ENCODE results near the gene PTPN3.

PTPN3 gene

DNA sequence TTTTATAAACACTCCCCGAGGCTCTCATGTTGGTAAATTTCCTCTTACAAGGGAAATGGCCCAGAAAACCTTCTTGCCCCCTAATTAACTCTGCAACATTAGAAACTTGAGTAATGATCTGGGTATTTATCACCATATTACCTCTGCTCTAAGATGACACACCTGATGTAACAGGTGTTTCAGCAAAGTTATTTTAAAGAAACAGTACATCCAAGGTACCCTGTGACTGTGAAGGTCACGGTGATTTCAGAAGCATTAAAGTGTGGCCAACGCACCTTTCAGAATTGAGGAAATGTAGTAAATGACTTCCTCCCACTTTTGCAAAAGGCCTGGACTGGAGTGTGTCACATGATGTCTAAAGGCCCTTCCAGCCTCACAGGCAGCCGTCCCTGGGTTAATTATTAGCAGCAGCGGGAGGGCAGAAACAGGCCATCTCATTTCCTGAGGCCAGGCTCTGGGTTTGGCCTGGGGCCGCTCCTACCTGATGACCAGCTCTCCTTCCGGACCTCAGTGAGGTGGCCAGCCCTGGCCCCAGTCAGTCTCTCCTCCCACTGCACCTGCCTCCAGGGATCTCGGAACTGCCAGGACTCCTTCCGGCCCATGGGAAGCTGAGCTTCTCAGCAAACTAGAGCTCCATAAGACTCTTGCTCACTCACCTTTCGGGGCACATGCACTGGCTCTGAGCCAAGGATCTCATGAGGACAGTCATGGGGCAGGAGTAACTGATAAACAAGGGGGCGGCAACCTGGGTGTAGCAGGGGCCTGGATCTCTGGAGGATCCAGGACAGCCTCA lies 20.7 kb downstream of the PTPN3 start:
- no peak for DNase-seq (ENCODE audit: low read depth in 2 of 2)

- DNase-seq (ENCODE audit: low read depth in 2 of 2): no peak
Measured at GRCh38 chr9:109476642-109477257, 21.4 kb downstream of the PTPN3 start.

DNA sequence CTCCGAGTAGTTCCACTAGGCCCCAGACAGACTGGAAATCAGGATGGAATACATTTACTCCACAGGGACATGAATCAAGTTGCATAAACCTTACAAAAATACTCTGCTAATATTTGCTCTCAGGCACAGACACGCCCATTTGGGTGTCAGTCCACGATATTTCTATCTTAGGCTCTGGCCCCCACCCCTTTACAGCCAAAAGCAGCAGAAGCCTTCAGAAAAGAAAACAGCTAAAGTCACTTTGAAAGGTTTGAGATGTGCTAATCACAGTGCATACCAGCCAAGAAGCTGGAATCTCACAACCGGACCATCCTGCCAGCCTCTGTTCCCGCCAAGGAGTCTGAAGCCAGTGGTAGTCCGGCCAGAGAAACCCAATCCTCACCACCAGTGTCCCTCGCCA lies 22.6 kb downstream of the PTPN3 start:
- no peak for DNase-seq (ENCODE audit: low read depth in 2 of 2)

- DNase-seq (ENCODE audit: low read depth in 2 of 2): no peak
Measured at GRCh38 chr9:109474944-109475343, 23.2 kb downstream of the PTPN3 start.

DNA sequence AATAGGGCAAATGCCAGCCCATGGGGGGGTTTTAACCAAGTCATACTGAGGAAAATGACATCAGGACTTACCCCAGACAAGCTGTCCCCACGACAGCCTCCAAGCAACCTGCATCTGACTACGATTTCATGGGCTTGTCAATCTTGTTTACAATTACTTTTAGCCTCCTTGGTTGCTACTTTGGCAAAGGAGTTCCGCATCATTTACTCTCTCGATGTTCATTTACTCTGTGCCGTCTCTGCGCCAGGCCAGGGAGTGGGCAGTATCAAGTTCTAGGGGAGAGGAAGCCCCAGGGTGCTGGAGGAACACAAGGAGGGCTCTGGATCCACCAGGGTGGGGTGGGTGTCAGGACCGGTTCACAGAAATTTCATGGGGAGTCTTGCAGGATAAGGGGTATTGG lies 23.9 kb downstream of the PTPN3 start:
- DNase-seq (ENCODE audit: low read depth in 2 of 2): no peak

GRCh38 chr9:109473329-109473728 lies 24.8 kb downstream of the PTPN3 start:
- no peak for DNase-seq (ENCODE audit: low read depth in 2 of 2)

- no peak for DNase-seq (ENCODE audit: low read depth in 2 of 2)
Measured at GRCh38 chr9:109471475-109472393, 26.4 kb downstream of the PTPN3 start.

DNA sequence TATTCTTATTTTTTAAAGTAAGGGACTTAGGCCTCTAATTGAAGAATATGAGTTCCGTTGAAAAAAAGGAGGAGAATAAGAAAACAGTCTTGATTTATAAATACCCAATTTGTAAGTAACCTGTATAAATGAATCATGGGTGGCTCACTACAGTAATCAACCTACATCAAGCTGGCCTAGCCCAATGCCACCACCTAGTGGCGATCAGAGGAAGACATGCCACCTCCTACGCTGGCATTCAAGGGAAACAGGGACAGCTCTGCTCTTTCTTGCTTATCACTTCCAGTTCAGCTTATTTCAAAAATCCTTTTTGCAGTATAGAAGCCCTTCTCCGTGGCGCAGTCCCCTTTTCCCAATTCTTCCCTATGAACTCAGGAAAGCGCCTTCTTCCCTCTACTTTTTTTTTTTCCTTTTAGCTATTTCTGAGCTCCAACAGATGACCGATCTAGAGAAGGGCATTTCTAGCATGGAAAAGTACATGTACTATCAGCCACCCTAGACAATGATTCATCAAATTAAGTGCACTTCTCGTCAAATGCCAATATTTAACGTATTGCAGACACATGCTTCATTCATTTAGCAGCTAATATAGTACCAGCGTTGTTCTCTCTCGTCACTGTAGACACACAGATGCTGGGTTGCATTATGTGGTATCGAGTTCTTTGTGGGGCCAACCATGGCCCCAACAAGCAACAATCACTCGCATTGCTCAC lies 28.3 kb downstream of the PTPN3 start:
- peak; percentile 29 to 32 for DNase-seq (ENCODE audit: low read depth in 2 of 2)

DNA sequence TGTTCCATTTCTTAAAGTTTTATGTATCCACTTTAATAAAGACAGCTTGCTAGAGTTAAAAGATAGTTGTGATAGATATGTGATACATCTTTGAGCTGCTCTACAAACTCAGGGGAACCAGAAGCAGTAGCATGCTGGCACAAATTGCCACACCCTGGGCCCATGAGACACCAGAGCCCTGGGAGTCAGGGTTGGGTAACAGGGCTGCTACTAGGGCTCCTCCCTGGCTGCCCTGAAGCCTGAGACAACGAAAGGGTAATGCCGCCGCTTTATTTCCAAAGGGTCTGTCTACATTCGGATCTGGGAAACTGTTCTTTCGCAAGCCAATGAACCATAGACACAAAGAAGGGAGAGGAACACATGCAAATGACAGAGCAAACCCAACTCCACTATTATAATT lies 29.2 kb downstream of the PTPN3 start:
- no peak for DNase-seq (ENCODE audit: low read depth in 2 of 2)

GRCh38 chr9:109467936-109468335 lies 30.2 kb downstream of the PTPN3 start:
- DNase-seq (ENCODE audit: low read depth in 2 of 2): no peak

DNA sequence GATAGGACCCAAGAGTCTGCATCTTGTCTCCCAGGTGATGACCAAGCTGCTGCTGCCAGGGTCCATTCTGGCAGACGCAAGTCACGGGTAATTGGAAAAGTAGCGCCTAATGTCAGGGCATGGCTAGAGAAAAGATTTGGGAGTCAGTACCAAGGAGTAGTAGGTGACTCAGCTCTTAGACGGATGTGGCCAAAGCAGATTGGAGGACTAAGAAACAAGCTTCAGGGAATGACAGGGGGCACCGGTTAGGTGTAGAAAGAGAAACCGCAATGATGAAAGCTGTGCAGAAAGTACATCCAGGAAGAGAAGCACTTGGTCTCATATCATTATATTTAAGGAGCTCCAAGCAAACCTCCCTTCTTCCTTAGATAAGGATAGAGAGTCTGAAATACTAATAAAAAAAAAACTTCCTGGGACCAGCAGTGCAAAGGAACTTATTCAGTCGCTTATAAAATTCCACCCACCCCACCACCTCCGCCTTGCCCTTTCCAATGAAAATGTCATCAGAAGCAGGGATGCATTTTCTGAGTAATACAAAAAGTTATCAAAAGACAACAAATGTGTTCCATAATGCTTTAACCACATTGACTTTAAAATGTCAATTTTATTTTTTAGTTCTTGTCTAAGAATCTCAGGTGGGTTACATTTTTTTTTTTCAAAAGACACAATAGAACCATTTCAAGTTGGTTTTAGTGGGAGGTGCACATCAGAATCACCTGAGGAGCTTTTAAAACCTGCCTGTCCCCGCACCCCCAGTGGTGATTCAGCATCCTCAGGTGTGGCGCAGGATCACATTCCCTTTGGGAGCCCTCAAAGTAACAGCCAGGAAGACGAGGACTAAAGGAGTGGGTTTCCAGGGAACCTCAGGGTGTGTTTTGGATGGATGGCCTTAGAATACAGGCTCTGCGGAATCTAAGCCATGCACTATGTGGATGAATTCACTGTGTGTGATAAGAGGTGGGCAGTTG lies 31.2 kb downstream of the PTPN3 start:
- no peak for DNase-seq (ENCODE audit: low read depth in 2 of 2)

DNA sequence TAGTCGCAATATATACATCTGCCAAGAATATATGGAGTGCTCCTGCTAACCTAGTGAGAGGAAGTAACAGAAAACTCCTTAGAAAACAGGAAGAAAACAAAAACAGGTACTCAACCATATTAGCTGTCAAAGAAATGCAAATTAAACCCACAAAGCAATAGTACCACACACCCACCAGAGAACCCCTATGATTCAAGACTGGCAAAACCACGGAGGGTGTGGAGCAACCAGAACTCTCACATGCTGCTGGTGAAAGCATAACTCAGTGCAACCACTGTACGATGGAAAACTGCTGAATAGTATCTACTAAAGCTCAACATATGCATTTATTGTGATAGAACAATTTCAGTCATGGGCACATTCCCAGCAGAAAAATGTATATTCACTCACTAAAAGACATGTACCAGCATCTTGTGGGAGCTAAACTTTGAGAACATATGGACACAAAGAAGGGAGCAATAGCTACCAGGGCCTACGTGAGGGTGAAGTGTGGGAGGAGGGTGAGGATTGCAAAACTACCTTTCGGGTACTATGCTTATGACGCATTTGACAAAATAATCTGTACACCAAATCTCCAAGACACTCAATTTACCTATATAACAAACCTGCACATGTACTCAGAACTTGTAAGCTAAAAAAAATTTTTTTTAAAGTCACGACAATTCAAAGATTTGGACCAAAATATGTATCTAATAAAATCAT lies 34.0 kb downstream of the PTPN3 start:
- no peak for DNase-seq (ENCODE audit: low read depth in 2 of 2)

DNA sequence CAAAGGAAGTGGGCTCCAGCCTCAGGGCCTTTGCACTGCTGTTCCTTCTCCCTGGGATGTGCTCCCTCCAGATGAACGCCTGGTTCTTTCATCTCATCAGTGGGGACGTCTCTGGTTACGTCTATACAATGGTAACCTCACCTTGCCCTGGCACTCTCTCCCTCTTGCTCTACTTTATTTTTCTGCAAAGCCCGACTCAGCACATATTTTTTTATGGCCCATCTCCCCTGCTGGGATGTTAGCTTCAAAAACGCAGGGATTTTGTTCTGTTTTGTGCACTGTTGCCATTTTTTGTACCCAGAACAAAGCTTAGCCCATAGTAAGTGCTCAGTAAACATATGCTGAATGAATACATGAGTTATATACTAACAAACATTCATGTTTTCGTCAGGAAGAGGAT lies 37.5 kb downstream of the PTPN3 start:
- no peak for DNase-seq (ENCODE audit: low read depth in 2 of 2)

GRCh38 chr9:109459423-109459822 lies 38.7 kb downstream of the PTPN3 start:
- no peak for DNase-seq (ENCODE audit: low read depth in 2 of 2)

GRCh38 chr9:109458453-109459211 lies 39.5 kb downstream of the PTPN3 start:
- DNase-seq (ENCODE audit: low read depth in 2 of 2): no peak

- no peak for DNase-seq (ENCODE audit: low read depth in 2 of 2)
Measured at GRCh38 chr9:109456811-109457210, 41.3 kb downstream of the PTPN3 start.

DNA sequence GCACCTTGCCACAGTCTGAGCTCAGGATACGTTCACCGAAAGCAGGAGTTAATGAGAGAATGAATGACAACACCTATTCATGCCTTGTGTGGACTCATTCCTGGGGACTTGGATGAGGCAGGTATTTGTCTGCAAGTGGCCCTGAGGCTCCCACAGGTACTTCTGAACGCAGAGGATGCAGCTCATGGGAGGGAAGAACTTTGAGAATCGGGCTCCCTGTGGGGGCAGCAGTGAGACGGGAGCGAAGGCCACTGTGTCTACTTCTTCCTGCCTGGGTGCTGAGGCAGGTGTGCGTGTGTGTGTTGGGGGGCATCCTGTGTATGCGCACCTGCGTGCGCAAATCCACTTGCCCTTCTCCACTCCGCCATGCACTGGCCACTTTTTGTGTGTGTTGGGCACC lies 42.2 kb downstream of the PTPN3 start:
- no peak for DNase-seq (ENCODE audit: low read depth in 2 of 2)

DNA sequence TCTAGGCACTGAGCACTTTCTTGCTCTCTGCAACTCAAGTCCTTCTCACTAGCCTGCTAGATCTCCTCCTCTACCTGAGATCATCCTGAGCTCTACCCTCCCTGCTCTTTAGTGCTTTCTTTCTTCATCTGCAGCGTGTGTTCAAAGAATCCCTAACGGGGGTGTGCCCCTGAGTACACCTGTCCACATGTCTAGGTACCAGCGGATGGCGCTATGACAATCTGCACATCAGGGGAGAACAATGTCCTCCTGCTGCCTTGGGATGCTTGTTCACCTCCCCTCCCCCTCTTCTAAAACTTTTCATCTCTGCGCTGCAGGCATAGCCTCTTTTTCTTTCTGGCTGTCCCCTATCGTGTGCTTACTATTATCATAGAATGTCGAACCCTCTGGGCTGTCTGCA lies 42.7 kb downstream of the PTPN3 start:
- DNase-seq (ENCODE audit: low read depth in 2 of 2): no peak

GRCh38 chr9:109454601-109455155 lies 43.4 kb downstream of the PTPN3 start:
- DNase-seq (ENCODE audit: low read depth in 2 of 2): no peak
